ENCODE results near the gene PTPN14.
"Not testable (repeated sequence)": the region's sequence is repeated elsewhere in the genome, so short reads cannot be mapped to it uniquely, and the experiment has no call there.

Gene PTPN14

GRCh38 chr1:214551436-214552173 lies at the start of gene PTPN14:
Gene PTPN14 (minus strand): TSS chr1:214551602. CDS start chr1:214464803, 86,799 bp downstream.
- no peak for DNase-seq

DNA sequence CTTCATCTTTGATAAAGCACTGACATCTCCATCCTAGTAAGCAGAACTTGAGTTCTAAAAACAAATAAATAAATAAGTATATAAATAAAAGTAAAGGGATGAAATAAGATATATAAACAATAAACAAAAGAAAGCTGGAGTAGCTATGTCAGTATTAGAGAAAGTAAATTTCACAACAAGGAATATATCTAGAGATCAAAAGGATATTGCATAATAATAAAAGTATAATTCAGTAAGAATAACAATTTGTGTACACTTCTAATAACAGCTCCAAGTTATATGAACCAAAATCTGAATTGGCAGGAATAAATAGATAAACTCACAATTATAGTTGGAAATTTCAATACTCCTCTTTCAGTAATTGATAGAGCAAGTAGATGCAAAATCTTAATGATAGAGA lies 41.8 kb upstream of the PTPN14 start:
- no peak for DNase-seq

DNA sequence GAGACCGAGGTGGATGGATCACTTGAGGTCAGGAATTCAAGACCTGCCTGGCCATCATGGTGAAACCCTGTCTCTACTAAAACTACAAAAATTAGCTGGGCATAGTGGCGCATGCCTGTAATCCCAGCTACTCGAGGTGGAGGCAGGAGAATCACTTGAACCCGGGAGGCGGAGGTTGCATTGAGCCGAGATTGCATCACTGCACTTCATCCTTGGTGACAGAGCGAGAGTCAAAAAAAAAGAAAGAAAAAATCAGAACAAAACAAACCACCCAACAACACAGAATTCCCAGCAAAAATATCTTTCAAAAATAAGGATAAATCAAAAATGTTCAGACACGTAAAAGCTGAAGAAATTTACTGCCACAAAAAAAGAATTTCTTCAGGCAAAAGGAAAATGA lies 40.5 kb upstream of the PTPN14 start:
- DNase-seq = not testable (repeated sequence)

- DNase-seq = no peak
These were observed 39.3 kb upstream of the PTPN14 start for GRCh38 chr1:214590696-214591095.

GRCh38 chr1:214588963-214589597 lies 37.7 kb upstream of the PTPN14 start:
- DNase-seq = no peak

GRCh38 chr1:214587165-214587564 lies 35.8 kb upstream of the PTPN14 start:
- no peak for DNase-seq

GRCh38 chr1:214586621-214587020 lies 35.2 kb upstream of the PTPN14 start:
- DNase-seq = no peak

GRCh38 chr1:214584805-214585766 lies 33.7 kb upstream of the PTPN14 start:
- no peak for DNase-seq

- DNase-seq = no peak
These were observed 32.6 kb upstream of the PTPN14 start for GRCh38 chr1:214583824-214584554.

- no peak for DNase-seq
These were observed 31.7 kb upstream of the PTPN14 start for GRCh38 chr1:214583113-214583512.

DNA sequence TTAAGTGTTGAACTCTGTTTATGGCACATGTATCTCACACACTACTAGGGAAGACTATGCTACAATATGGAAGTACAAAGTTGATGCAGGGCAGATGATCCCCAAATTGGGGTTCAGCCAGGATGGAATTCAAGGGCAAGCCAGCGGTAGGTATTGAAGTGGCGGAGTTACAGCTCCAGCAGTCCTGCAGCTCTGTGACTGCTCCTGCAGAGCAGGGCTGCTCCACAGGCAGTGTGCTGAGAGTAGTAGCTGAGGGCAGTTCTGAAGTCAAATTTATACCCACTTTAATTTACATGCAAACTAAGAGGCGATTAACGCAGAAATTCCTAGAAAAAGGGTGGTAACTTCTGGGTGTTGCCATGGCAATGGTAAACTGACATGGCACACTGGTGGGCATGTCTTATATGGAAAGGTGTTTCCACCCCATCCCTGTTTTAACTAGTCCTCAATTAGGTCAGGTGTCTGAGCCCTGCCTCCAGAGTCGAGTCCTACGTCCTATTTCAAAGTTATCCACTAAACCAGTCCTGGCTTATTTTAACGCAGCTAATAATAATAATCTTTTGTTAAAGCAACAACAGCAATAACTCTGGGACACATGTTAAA lies 31.0 kb upstream of the PTPN14 start:
- no peak for DNase-seq

DNA sequence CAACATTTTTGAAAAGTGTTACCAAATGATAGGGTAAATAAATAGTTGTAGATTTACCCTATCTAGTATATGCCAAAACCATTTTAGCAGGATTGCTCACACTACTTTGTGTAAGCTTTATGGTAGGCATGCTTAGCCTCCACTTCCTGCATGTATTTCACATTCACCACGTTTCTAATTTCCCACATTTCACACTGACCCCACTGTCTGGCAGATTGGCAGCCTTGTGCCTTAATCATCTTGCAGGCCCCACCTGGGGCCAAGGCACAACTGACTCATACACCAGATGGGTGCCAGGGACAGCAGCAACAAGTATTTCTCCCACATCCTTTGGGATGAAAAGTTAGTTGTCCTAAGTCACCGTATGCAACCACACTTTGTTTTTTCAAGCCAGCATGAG lies 30.4 kb upstream of the PTPN14 start:
- DNase-seq = no peak

- DNase-seq = no peak
These were observed 27.8 kb upstream of the PTPN14 start for GRCh38 chr1:214579183-214579582.

DNA sequence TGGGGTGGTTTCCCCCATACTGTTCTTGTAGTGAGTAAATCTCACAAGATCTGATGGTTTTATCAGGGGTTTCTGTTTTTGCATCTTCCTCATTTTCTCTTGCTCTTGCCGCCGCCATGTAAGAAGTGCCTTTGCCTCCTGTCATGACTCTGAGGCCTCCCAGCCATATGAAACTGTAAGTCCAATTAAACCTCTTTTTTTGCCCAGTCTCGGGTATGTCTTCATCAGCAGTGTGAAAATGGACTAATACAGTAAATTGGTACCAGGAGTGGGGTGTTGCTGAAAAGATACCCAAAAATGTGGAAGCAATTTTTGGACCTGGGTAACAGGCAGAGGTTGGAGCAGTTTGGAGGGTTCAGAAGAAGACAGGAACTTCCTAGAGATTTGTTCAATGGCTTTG lies 24.7 kb upstream of the PTPN14 start:
- not testable (repeated sequence) for DNase-seq

DNA sequence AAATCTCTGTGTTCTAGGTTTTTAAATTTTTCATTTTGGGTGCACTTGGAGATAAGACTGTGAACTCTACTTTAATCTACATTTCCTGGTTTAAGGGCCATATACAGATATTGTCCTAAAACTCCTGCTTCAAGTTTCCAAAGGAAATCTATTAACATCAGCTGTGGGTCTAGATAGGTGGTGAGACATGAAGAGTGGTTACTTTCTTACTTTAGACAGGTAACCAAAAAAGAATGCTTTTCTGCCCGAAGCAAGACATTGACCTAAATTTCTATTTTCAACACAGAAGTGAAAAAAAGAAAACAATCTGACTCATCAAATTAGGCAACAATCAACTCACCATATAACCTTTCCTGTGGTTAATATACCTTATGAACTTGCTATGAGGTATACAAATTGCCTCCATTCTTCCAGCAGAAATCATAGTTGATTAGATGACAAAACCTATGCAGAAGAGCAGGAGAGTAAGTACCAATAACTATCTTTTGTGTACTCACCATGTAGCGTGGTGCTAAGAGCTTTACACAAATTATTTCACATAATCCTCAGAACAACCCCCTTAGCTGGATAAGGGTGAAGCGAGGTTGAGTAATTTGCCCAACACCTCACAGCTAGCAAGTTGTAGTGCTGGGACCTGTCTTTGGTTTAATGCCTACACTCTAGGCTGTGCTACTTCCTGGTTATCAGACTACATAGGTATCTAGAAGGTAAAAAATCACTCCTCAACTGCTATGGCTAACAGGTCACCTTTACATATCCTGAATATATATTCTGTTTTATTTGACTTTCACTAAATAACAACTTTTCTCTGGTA lies 23.4 kb upstream of the PTPN14 start:
- no peak for DNase-seq

DNA sequence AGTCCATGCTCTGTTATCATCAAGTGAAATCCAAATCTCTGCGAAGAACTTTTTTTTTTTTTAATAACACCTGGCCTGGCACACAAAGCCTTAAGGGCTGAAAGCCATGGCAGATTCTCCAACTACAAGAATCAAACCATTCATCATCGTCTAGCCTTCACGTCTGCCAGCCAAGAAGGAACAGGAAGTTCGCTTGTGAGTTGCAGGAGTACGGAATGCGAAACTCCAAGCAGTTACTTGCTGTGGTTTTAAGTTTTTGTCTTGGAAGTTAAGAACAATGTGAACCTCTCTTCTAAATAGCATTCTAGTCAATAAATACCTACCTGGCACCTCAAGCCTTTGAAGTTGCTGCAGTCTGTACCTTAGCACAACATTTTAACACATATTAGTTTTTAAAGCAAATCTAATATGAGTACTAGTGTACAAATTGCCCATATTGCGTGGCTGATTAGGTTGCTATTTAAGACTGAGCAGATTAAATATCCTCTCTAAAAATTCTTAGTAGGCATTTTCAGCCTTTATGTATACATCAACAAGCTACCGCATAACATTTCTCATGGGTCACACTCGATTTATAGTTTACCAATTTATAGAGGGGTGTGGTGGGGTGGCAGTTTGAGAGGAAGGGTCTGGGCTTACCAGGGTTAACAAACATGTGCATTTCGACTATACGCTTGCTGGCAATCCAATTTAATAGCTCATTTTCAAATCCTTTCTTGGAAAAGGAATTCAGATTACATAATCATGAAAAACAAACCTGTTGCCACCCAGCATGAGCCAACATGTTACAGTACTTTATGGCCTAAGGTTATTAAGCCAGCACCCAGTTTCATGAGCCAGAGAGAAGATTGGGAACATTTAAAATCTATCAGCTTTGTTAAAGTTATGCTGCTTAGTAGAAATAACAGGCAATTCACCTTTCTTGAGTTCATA lies 22.2 kb upstream of the PTPN14 start:
- DNase-seq = no peak

- no peak for DNase-seq
These were observed 19.9 kb upstream of the PTPN14 start for GRCh38 chr1:214571281-214571680.

- DNase-seq = no peak
These were observed 19.0 kb upstream of the PTPN14 start for GRCh38 chr1:214570442-214570841.

GRCh38 chr1:214569357-214570004 lies 18.1 kb upstream of the PTPN14 start:
- no peak for DNase-seq

GRCh38 chr1:214568328-214568727 lies 16.9 kb upstream of the PTPN14 start:
- no peak for DNase-seq

Data from activated effector memory CD4-positive, alpha-beta T cell treated with Interleukin-2 at 50 U/mL for 16 hours (primary cell).